HG03039 (cell line): ENCODE results near the gene DRICH1.
"Not testable (repeated sequence)": the region's sequence is repeated elsewhere in the genome, so short reads cannot be mapped to it uniquely, and the experiment has no call there.

ENCODE experiments used
- ATAC-seq: cut with Tn5 transposase; IDR thresholded peaks from one replicate; pipeline ENCODE4 v1.9.1; 2021; ENCODE audit warnings: mild to moderate bottlenecking, moderate library complexity; ENCODE audit not compliant: unreplicated experiment

The DRICH1 gene

DNA sequence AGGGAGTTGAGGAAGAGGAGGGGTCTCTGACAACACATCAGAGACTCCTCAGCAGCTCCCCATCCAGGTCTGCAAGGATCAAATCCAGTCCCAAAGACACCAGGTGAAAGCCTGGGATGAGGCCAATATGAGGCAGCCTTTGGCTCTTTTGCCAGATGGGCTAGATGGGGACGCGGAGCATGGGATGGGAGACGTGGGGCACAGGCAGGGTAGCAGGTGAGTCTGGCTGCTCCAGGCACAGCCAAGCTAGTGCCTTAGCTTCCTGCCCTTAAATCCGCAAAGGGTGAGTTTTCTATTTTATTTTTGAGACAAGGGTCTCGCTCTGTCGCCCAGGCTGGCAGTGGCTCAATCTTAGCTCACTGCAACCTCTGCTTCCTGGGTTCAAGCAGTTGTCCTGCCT is 19.6 kb upstream of the DRICH1 start:
- ATAC-seq, result no peak

DNA sequence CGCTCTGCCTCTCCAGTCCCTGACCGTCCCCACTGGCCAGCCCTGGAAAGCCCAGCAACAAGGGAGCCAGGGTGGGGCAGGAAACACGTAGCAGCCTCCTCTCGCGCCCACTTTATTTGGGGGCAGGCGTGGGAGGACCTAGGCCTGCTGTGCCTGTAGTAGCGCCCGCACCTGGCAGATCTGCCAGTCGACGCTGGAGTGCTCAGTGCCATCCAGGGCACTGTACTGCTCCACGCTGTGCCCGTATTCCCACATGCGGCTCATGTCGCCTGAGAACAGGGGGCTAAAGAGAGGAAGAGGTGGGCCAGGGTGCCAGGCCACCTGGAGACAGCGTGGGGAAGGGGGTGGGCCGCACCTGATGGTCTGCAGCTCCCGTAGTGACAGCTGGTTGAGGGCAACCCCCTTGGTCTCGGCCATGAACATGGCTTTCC is 17.0 kb upstream of the DRICH1 start:
- ATAC-seq, result no peak

DNA sequence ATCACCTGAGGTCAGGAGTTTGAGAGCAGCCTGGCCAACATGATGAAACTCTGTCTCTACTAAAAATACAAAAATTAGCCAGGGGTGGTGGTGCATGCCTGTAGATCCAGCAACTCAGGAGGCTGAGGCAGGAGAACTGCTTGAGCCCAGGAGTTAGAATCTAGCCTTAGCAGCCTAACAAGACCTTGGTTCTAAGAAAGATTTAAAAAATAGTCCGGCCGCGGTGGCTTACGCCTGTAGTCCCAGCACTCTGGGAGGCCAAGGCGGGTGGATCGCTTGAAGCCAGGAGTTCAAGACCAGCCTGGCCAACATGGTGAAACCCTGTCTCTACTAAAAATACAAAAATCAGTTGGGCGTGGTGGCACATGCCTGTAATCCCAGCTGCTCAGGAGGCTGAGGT is 14.4 kb upstream of the DRICH1 start:
- not testable (repeated sequence) for ATAC-seq

DNA sequence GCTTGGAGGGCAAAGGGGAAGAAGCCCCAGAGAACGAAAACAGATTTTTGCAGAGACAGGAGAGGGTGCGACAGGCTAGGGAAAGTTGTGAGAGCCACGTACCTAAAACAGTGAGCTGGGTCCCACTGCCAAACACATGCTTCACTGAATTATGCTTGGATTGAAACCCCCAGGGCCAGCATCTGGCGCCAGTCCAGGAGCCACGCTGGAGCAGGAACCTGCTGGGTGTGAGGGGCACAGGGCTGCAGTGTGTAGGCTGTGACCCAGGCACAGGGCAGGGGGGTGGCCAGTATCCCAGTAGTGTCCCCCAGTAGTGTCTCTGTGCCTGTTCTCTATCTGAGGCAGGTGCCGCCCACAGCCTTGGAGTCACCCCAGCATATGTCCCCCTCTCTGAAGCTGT is 8.1 kb upstream of the DRICH1 start:
- ATAC-seq, result not testable (repeated sequence)

DNA sequence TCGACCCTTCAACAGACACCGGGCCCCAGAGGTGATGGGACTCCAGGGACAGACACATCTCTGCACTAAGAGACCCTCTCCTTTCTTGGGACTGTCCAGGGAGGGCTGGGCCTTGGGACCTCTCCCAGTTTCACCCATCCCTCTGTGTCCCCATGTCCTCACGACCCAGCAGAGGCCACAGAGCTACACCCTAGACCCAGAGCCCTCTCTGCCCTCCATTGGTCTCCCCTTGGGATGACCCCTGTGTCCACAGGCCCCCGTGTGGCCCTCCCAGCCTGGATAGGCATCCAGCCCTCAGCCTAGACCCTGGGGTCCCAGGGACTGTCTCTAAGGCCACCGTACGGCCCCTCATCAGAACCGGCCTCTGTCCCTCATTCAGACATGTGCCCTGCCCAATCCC is 7.5 kb upstream of the DRICH1 start:
- ATAC-seq, result no peak

DNA sequence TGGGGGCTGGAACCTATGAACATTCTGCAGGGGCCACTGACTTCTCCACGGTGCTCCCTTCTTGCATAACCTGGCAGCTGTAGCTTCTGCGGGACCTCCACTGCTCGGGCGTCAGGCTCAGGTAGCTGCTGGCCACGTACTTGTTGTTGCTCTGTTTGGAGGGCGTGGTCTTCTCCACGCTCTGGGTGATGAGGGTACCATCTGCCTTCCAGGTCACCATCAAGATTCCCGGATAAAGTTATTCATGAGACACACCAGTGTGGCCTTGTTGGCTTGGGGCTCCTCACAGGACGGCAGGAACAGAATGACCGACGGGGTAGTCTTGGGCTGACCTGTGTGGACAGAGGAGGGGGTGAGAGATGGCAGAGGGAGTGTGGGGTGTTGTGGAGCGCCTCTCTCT is 6.5 kb upstream of the DRICH1 start:
- ATAC-seq, result no peak

DNA sequence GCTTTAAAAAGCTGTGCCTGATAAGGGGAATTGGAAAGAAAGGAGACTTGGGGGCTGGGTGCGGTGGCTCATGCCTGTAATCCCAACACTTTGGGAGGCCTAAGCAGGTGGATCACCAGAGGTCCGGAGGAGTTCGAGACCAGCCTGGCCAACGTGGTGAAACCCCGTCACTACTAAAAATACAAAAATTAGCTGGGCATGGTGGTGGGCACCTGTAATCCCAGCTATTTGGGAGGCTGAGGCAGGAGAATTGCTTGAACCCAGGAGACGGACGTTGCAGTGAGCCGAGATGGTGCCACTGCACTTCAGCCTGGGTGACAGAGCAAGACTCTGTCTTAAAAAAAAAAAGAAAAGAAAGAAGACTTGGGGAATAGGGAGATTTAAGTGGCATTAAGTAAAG is 3.2 kb upstream of the DRICH1 start:
- not testable (repeated sequence) for ATAC-seq

DNA sequence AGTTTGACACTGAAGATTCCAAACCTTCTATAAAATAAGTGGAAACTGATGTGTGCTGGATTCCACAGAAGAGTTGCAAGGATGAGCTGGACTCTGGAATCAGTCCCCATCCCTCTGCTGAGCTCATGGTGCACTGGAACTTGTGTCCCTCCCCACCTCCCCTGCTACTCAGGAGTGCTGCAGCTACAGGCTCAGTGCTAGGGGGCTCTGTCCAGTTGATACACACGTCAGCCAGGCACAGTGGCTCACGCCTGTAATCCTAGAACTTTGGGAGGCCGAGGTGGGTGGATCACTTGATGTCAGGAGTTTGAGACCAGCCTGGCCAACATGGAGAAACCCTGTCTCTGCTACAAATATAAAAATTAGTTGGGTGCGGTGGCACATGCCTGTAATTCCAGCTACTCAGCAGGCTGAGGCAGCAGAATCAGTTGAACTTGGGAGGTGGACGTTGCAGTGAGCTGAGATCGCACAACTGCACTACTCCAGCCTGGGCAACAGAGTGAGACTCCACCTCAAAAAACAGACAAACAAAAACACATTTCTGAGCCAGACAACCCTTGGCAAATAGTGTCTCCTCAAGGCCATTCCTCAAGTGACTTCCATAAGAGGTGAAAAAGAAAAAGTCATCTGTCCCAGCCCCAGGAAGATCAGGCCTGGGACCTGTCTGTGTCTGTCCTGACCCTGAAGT is 3.9 kb downstream of the DRICH1 start:
- not testable (repeated sequence) for ATAC-seq

DNA sequence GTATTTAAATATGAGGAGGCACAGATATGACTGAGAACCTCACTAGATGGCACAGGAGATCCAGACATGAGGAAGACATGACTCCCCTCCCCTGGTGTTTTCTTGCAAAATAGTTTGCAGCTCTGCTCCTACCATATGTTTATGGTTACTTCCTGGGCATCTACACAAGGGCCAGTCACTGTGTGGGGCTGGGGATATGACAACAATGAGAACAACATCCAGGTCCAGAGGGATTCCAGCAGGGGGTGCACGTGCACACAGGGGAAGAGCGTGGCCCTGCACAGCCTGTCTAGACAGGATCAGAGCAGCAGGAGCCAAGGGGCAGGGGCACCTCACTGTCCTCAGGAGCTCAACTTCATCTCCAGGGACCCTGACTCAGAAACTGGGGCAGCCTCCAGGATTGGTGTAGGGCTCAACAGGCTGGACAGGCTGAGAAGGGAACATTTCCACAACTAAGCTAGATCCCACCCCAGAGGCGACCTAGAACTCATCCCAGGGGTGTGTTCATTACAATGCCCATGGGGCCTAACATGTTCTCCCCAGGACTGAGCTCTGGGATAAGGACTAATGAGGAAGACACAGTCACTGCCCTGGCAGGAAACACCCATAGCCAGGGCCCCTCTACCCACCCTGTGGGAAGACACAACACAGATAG is 4.6 kb downstream of the DRICH1 start:
- ATAC-seq, result not testable (repeated sequence)

DNA sequence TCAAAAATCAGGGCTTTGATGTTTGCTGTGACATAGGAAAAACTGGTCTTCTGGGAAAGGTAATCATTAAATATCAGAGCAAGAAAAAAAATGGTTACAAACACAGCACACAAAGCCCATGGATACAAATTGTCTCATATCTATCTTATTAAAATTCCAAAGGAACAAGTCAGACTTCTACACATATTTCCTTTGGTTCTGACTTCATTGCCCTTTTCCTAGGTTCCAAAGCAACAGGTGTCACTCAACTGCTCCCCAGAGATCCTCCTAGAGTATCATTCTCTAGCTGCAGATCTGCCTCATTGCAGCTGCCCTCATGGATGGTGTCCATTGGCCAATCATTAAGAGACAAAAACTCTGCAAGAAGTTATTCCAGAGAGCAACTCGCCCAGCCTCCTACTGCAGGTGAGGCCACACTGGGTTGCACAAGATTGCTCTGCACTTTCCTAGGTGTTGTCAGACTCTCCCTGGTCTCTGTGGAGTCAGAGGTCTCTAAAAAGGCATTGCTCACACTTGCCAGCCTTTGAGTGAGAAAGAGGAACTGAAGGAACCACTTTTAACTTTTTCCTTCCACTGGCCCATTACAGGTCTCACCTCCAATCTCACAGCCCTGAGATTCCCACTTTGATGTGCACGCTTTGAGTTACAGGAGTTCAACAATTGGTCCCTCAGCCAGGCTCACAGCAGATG is 5.7 kb downstream of the DRICH1 start:
- no peak for ATAC-seq

DNA sequence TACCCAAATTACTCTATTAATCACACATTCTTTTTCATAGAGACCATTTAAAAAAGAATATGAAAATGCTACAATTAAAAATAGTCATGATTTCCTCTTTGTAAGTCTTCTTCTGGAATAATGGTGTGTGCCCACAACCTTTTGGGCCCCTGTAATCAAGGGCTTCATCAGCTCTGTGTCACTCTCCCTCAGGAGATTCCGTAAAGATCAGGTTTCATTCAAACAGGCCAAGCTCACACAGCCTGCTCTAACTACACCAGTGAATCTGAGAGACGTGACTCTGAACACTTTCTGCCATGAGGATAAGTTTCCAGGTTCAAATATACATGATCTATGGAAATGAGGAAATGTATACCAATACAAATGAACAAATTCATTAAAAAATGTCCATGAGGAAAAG is 9.5 kb downstream of the DRICH1 start:
- no peak for ATAC-seq

DNA sequence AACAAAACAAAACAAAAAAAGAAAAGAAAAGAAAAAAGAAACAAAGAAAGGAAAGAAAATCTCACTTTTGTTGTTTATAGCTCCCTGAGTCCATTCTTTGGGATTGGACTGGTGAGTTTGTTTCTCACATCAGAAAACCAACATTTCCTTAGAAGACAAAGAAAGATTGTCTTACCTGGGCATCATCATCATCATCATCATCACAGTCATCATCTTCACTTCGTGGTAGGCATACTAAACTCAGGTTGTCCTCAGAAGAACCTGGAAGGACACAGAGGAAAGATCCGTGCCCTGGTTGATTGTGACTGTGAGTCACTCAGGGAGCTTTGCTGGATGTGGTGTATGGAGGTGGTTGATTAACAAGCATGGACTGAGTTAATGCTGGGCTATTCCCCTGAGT is 10.2 kb downstream of the DRICH1 start:
- not testable (repeated sequence) for ATAC-seq

DNA sequence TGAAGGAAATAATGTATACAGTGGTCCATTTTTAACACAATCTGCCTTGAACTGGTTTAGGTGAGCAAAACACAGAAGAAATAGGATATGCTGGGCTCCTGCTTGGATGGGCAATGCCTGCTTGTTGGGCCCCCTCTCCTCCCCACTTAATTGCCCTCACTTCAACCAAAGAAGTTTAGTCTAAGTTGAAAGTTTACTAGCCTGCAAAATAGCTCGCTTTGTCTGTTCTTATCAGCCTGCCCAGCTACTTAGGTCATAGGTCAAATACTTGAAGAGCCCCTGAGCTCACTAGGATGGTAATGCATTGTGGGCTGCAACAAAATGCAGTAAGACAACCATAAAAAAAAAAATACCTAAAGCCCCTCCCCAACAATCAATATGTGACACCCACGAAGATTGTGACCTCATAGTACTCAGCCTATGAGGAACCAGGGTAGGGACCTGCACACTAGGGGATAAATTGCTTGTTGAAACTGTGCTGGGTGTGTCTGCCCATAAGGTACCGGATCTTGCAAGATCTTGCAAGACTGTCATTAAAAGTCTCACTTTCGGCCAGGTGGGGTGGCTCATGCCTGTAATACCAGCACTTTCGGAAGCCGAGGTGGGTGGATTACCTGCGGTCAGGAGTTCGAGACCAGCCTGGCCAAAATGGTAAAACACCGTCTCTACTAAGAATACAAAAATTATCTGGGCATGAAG is 10.9 kb downstream of the DRICH1 start:
- no peak for ATAC-seq

DNA sequence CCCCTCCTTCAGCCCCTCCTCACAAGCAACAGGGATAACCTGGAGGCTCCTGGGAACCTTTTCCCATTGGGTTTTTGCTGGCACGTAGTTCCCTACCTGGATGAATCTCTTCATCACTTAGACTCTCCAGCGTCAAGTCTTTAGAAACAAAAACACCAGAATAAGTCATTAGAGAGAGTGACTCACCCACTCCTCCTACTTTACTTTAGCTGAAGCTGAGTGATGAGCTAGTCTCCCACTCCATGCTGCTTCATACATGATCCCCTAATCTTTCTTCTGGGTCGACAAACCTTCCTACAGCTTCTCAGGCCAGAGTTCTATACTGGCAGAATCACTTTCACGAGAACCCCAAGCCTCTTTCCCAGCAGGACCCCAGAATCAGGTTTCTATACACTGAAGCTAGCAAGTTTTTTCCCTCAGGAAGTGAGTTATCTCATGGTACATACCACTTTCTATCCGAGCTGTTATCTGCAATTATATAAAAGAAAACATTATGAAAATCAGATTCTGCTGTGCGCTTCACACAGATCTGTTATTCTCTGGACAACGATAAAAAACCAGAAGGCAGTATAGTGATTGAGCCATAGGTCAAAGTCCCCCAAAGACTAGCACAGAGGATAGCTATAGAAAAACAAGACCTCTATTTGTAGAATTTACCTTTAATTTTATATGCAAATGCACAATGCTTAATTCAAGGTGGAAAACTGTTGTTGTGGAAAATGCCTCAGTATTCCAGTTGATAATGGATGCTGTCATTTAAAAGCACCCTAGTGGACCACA is 18.7 kb downstream of the DRICH1 start:
- ATAC-seq, result no peak

DNA sequence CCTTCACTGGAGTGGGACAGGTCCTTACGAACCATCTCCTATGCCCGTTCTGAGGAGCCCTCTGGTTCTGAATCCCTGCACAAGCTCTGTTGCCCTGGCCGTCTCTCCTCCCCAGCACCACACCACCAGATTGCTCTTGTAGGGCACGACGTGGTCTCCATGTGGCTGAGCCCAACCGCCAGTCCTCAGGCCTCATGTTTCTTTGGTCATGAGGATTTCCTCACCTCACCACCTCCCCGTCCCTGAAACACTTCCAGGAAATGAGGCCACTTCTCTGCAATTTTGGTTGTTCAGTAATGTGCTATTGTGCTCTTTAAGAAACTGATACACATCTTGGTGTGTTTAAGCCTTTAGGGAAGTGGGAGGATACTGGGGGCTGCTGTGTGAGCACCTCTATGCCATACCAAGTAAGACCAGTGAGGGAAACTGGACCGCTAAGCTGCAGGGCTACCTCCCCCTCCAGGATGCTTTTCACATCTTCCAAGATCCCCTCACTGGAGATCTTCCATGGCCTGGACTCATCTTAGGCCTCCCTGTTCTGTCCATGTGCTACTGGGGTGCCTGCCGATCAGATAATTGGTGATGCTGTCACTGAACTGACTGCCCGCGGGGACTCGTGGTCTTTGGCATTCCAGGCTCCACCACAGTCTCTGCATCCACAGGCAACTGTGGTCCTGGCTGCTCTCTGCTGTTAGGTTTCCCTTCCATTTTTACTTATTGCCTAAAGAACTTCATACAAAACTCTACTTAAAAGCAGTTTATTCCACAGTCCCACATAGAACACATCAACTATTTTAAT is 21.9 kb downstream of the DRICH1 start:
- ATAC-seq, result no peak

DNA sequence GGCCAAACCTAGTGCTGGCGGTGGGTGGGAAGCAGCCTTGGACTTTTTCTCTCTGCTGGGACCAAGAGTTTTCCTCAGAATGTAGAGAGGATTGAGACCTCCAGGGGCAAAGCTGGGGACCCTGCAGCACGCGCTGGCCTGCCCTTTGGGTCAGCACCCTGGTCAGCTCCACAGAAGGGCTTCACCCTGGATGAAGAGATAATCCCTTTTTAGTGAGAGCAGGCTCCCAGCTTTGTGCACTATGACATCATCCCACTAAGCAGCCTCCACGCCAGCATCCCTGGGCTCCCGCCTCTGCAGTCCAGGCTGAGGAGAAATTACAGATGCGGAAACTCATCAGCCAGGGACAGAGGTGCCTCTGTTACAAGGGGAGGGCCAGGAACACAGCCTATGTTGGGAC is 23.5 kb downstream of the DRICH1 start:
- ATAC-seq, result no peak

DNA sequence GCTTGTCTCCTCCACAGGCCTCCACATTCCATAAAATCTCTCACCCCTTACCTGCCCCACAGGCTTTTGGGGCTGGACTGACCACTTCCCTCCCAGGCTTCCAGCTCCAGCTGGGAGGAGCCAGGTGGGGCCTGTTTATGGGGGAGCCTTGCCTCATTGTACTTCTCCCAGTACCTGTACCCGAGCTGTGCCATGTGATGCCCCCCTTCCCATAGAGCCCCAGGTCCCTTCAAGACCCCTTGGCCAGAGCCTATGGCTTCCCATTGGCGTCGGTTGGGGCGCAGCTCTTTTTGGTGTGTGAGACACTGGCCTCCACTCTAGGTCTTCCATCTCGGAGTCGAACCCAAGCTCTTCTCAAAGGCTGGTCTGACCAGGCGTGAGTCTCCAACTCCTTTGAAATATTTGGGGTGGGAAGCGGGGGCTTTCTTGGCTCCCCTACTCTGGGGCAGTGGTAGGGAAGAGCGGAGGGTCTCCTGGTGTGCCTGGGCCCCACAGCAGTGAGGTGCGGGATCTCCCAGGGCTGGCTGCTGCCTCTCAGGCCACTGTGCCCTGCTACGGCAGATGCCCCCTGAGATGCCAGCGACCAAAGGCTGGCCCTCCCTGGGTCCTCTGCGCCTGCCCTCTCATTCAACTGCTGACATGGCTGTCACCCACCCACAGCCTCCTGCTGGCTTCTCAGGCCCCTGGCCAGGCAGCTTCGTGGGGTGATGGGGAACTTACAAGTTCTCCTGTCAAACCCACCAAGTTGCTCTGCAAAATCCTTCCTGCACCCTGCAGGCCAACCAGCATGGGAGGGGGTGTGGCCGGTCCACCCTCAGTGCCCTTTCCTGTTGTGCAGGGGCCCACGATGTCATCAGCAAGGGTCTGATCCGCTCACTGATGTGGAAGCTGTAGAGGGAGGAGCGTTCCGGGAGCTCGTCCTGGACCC is 25.7 kb downstream of the DRICH1 start:
- ATAC-seq, result no peak

DNA sequence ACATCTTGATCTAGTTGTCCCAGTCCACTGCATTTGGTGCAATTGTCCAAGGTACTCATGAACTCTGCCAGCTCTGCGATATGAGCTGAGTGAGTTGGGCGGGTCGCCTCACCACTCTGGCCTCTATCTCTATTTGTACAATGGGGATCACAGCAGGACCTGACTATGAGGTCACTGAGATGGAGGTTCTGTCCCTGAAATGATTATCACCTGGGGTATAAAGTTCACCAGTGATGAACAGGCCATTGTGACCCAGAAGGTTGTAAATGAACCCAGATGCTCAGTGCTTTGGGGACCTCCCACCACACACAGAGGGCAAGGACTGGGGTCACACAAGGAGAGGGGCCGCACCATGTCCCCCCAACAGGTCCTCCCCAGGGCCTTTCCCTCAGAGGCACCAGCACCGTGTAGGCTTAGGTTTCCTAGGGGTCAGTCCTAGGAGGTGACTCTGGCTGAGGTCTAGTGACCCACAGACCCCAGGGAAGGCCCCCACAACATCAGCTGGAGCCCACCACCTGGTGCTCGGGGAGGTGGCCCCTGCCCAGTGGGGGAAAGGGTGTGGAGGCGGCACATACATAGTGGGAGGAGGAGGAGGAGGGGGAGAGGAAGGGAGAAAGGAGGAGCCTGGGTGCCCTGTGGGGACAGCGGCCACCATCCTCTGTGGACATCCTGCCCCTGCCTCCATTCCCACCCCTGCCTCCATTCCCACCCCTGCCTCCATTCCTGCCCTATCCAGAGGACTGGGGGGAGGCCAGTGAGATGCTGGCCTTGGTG is 27.0 kb downstream of the DRICH1 start:
- ATAC-seq, result no peak
